Mononuclear cell (primary cell): ENCODE data around the gene CST7. TPM values are rescaled to one million over a fixed set of nuclear protein-coding genes. Genes with fewer than 3 reads are reported as not detected.

Experiments
- H3K27me3 ChIP-seq: 2 replicates; pipeline ENCODE4 v1.6.0; 2011; ENCODE audit warnings: low read length, control low read depth; ENCODE audit not compliant: insufficient read depth
- H3K4me1 ChIP-seq: 2 replicates; pipeline ENCODE4 v1.5.1; 2011; ENCODE audit warnings: mild to moderate bottlenecking, low read length, control low read depth; ENCODE audit not compliant: insufficient read depth
- H3K4me3 ChIP-seq: 2 replicates; pipeline ENCODE4 v1.5.1; 2011; ENCODE audit warnings: mild to moderate bottlenecking, low read length, moderate library complexity
- H3K9me3 ChIP-seq: 2 replicates; pipeline ENCODE4 v1.5.1; 2011; ENCODE audit warnings: low read depth, mild to moderate bottlenecking, control low read depth, low read length
- total RNA-seq: library from RNA; depleted of rRNA; stranded (reverse); fragments of >200 nt; gene quantifications from one replicate; pipeline ENCODE4 v1.2.3, GENCODE V29; 2012

Gene CST7
- total RNA-seq, 1 donor: 48.1 TPM

- H3K9me3 ChIP-seq: no peaks in the 10 kb centered on the region
- H3K4me1 ChIP-seq: peaks cover 77% of the 10 kb centered on the region
- H3K4me3 ChIP-seq: no peak overlapping the region
Measured at GRCh38 chr20:24953209-24953575, 4.1 kb downstream of the CST7 start.

GRCh38 chr20:24953621-24954133, 4.6 kb downstream of the CST7 start:
- Histone ChIP-seq H3K9me3 (no peaks in the 10 kb centered on the region), H3K4me3 (no peak overlapping the region), H3K4me1 (peaks cover 75% of the 10 kb centered on the region), H3K27me3 (no peaks in the 10 kb centered on the region)

More at GRCh38 chr20:24953209-24953575, 4.1 kb downstream of the CST7 start:
- no peaks in the 10 kb centered on the region for H3K27me3 ChIP-seq

GRCh38 chr20:24954151-24954550, 5.1 kb downstream of the CST7 start:
- Histone ChIP-seq H3K27me3 (no peaks in the 10 kb centered on the region), H3K4me3 (no peak overlapping the region), H3K4me1 (peaks cover 75% of the 10 kb centered on the region), H3K9me3 (no peaks in the 10 kb centered on the region)

GRCh38 chr20:24954566-24954965, 5.5 kb downstream of the CST7 start:
- H3K4me1 ChIP-seq: peaks cover 74% of the 10 kb centered on the region
- H3K27me3 ChIP-seq: no peaks in the 10 kb centered on the region
- no peak overlapping the region for H3K4me3 ChIP-seq
- no peaks in the 10 kb centered on the region for H3K9me3 ChIP-seq

GRCh38 chr20:24955045-24955444, 6.0 kb downstream of the CST7 start:
- Histone ChIP-seq H3K27me3 (no peaks in the 10 kb centered on the region), H3K4me3 (no peak overlapping the region), H3K4me1 (peaks cover 74% of the 10 kb centered on the region), H3K9me3 (no peaks in the 10 kb centered on the region)

GRCh38 chr20:24956001-24956841, 7.2 kb downstream of the CST7 start:
- Histone ChIP-seq H3K27me3 (no peaks in the 10 kb centered on the region), H3K4me3 (no peak overlapping the region), H3K4me1 (peaks cover 69% of the 10 kb centered on the region), H3K9me3 (no peaks in the 10 kb centered on the region)

- Histone ChIP-seq H3K4me3 (no peak overlapping the region), H3K4me1 (peaks cover 66% of the 10 kb centered on the region), H3K9me3 (no peaks in the 10 kb centered on the region), H3K27me3 (no peaks in the 10 kb centered on the region)
Measured at GRCh38 chr20:24957326-24958016, 8.4 kb downstream of the CST7 start.

GRCh38 chr20:24958506-24959385, 9.7 kb downstream of the CST7 start:
- no peaks in the 10 kb centered on the region for H3K9me3 ChIP-seq
- no peak overlapping the region for H3K4me3 ChIP-seq
- peaks cover 67% of the 10 kb centered on the region for H3K4me1 ChIP-seq
- H3K27me3 ChIP-seq: no peaks in the 10 kb centered on the region

- Histone ChIP-seq H3K9me3 (no peaks in the 10 kb centered on the region), H3K27me3 (no peaks in the 10 kb centered on the region), H3K4me3 (no peak overlapping the region), H3K4me1 (peaks cover 64% of the 10 kb centered on the region)
Measured at GRCh38 chr20:24959591-24960301, 10.7 kb downstream of the CST7 start.

- H3K4me1 ChIP-seq: peaks cover 58% of the 10 kb centered on the region
Measured at GRCh38 chr20:24960302-24960801, 11.3 kb downstream of the CST7 start.

GRCh38 chr20:24960861-24961260, 11.8 kb downstream of the CST7 start:
- Histone ChIP-seq H3K9me3 (no peaks in the 10 kb centered on the region), H3K4me1 (peaks cover 53% of the 10 kb centered on the region), H3K4me3 (no peak overlapping the region), H3K27me3 (no peaks in the 10 kb centered on the region)

More at GRCh38 chr20:24960302-24960801, 11.3 kb downstream of the CST7 start:
- Histone ChIP-seq H3K9me3 (no peaks in the 10 kb centered on the region), H3K27me3 (no peaks in the 10 kb centered on the region), H3K4me3 (no peak overlapping the region)

- H3K9me3 ChIP-seq: no peaks in the 10 kb centered on the region
- peaks cover 46% of the 10 kb centered on the region for H3K4me1 ChIP-seq
- no peak overlapping the region for H3K4me3 ChIP-seq
- no peaks in the 10 kb centered on the region for H3K27me3 ChIP-seq
Measured at GRCh38 chr20:24961384-24962181, 12.5 kb downstream of the CST7 start.

GRCh38 chr20:24962182-24962492, 13.1 kb downstream of the CST7 start:
- no peaks in the 10 kb centered on the region for H3K9me3 ChIP-seq
- no peaks in the 10 kb centered on the region for H3K27me3 ChIP-seq
- peaks cover 44% of the 10 kb centered on the region for H3K4me1 ChIP-seq
- H3K4me3 ChIP-seq: no peak overlapping the region
